ENCODE data around the gene APOE. TPM values are rescaled to one million over a fixed set of nuclear protein-coding genes. Genes with fewer than 3 reads are reported as not detected.

The APOE gene
- total and polyA plus RNA-seq, 2 of the 13 experiments (the other 11 are each of a cell fraction or from before 2014, with no cell fraction given) = 1,328 to 1,470 TPM

DNA sequence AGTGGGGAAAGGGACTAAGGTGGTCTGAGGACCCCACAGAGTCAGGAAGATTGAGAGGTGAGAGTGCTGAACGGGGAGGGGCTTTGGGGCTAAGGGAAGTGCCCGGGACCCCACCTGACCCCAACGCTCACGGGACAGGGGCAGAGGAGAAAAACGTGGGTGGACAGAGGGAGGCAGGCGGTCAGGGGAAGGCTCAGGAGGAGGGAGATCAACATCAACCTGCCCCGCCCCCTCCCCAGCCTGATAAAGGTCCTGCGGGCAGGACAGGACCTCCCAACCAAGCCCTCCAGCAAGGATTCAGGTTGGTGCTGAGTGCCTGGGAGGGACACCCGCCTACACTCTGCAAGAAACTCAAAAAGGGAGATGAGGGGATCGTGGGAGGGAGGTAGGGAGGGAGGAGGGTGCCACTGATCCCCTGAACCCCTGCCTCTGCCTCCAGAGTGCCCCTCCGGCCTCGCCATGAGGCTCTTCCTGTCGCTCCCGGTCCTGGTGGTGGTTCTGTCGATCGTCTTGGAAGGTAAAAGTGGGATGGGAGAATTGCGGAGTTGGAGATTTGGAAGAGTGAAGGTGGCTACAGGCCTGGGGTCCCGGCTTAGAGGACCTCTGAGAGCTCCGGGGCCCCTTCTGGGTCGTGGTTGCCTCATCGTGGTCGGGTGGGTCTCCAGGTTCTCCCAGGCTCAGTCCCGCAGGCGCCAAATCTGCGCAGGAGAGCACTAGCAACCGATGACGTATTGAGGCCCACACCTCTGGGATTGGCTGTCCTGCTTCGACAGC is 9.0 kb downstream of the APOE start, which contains the start of gene APOC1 (continued):
- TF ChIP-seq, protein P1, sequence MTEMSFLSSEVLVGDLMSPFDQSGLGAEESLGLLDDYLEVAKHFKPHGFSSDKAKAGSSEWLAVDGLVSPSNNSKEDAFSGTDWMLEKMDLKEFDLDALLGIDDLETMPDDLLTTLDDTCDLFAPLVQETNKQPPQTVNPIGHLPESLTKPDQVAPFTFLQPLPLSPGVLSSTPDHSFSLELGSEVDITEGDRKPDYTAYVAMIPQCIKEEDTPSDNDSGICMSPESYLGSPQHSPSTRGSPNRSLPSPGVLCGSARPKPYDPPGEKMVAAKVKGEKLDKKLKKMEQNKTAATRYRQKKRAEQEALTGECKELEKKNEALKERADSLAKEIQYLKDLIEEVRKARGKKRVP (CRISPR knock-in tag; IDR thresholded peaks at IDR 0.05) = peak in 1 of 2 experiments; percentile 27; a peak in 1 of 4 replicates
- TF ChIP-seq ZNF878 (CRISPR knock-in tag; IDR thresholded peaks at IDR 0.05) (0 out of 2 replicates have a peak, but pooled peaks have one; percentile 45), MED8 (CRISPR knock-in tag; IDR thresholded peaks at IDR 0.05; ENCODE audit: insufficient replicate concordance) (peak; percentile 17), RBFOX2 (IDR thresholded peaks at IDR 0.05; ENCODE audit: low read depth, low read length) (peak; percentile 86), ELF3 (CRISPR knock-in tag; IDR thresholded peaks at IDR 0.05) (0 out of 2 replicates have a peak, but pooled peaks have one; percentile 9), RFXAP (CRISPR knock-in tag; IDR thresholded peaks at IDR 0.05; ENCODE audit: borderline replicate concordance) (peak; percentile 100), NFYB (CRISPR knock-in tag; IDR thresholded peaks at IDR 0.05) (peak; percentile 96), ZC3H4 (CRISPR knock-in tag; IDR thresholded peaks at IDR 0.05; ENCODE audit: borderline replicate concordance) (peak; percentile 41; the same call in 1 of the 2 replicates), HNRNPLL (IDR thresholded peaks at IDR 0.05; ENCODE audit: low read depth, low read length, poor library complexity, severe bottlenecking) (peak; percentile 40), ZNF333 (CRISPR knock-in tag; IDR thresholded peaks at IDR 0.05; ENCODE audit: borderline replicate concordance) (0 out of 2 replicates have a peak, but pooled peaks have one; percentile 54), POGZ (CRISPR knock-in tag; IDR thresholded peaks at IDR 0.05) (0 out of 2 replicates have a peak, but pooled peaks have one; percentile 39), E2F1 (CRISPR knock-in tag; IDR thresholded peaks at IDR 0.05) (0 out of 2 replicates have a peak, but pooled peaks have one; percentile 36), HOXA3 (CRISPR knock-in tag; IDR thresholded peaks at IDR 0.05) (peak; percentile 57; the same call in 1 of the 2 replicates), MEF2D (CRISPR knock-in tag; IDR thresholded peaks at IDR 0.05) (peak; percentile 25; the same call in 1 of the 2 replicates)
- TF ChIP-seq, protein P2, sequence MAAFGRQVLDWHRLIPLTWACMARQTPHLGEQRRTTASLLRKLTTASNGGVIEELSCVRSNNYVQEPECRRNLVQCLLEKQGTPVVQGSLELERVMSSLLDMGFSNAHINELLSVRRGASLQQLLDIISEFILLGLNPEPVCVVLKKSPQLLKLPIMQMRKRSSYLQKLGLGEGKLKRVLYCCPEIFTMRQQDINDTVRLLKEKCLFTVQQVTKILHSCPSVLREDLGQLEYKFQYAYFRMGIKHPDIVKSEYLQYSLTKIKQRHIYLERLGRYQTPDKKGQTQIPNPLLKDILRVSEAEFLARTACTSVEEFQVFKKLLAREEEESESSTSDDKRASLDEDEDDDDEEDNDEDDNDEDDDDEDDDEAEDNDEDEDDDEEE (CRISPR knock-in tag; IDR thresholded peaks at IDR 0.05) = peak; percentile 90; the same call in 1 of the 2 replicates
- TF ChIP-seq, protein P3, sequence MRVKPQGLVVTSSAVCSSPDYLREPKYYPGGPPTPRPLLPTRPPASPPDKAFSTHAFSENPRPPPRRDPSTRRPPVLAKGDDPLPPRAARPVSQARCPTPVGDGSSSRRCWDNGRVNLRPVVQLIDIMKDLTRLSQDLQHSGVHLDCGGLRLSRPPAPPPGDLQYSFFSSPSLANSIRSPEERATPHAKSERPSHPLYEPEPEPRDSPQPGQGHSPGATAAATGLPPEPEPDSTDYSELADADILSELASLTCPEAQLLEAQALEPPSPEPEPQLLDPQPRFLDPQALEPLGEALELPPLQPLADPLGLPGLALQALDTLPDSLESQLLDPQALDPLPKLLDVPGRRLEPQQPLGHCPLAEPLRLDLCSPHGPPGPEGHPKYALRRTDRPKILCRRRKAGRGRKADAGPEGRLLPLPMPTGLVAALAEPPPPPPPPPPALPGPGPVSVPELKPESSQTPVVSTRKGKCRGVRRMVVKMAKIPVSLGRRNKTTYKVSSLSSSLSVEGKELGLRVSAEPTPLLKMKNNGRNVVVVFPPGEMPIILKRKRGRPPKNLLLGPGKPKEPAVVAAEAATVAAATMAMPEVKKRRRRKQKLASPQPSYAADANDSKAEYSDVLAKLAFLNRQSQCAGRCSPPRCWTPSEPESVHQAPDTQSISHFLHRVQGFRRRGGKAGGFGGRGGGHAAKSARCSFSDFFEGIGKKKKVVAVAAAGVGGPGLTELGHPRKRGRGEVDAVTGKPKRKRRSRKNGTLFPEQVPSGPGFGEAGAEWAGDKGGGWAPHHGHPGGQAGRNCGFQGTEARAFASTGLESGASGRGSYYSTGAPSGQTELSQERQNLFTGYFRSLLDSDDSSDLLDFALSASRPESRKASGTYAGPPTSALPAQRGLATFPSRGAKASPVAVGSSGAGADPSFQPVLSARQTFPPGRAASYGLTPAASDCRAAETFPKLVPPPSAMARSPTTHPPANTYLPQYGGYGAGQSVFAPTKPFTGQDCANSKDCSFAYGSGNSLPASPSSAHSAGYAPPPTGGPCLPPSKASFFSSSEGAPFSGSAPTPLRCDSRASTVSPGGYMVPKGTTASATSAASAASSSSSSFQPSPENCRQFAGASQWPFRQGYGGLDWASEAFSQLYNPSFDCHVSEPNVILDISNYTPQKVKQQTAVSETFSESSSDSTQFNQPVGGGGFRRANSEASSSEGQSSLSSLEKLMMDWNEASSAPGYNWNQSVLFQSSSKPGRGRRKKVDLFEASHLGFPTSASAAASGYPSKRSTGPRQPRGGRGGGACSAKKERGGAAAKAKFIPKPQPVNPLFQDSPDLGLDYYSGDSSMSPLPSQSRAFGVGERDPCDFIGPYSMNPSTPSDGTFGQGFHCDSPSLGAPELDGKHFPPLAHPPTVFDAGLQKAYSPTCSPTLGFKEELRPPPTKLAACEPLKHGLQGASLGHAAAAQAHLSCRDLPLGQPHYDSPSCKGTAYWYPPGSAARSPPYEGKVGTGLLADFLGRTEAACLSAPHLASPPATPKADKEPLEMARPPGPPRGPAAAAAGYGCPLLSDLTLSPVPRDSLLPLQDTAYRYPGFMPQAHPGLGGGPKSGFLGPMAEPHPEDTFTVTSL (CRISPR knock-in tag; IDR thresholded peaks at IDR 0.05; ENCODE audit: borderline replicate concordance) = peak; percentile 47; the same call in 1 of the 2 replicates
- TF ChIP-seq, protein P4, sequence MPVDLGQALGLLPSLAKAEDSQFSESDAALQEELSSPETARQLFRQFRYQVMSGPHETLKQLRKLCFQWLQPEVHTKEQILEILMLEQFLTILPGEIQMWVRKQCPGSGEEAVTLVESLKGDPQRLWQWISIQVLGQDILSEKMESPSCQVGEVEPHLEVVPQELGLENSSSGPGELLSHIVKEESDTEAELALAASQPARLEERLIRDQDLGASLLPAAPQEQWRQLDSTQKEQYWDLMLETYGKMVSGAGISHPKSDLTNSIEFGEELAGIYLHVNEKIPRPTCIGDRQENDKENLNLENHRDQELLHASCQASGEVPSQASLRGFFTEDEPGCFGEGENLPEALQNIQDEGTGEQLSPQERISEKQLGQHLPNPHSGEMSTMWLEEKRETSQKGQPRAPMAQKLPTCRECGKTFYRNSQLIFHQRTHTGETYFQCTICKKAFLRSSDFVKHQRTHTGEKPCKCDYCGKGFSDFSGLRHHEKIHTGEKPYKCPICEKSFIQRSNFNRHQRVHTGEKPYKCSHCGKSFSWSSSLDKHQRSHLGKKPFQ (CRISPR knock-in tag; IDR thresholded peaks at IDR 0.05; ENCODE audit: insufficient replicate concordance) = peak; percentile 60

All from HepG2 (cell line).